ENCODE data around the gene TPP2.
A peak's percentile ranks its signal among the peaks of the same experiment; 100 is the strongest.

TPP2 gene

DNA sequence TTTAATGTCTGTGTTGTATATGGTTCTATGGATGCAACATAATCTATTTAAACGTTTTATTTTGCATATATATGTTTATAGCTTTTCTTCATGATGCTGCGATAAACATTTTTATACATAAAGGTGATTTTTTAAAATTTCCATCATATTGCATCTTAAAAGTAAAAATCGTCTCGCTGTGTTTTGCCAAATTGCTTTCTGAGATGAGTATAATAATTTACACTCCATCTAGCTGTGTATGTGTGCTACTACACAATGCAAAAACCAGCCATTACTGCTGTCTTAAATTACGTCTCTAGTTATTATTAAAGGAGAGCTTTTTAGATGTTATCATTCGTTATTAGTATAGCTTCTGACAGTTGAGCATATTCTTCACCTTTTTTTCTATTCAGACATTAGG lies 60.8 kb downstream of the TPP2 start:
- H3K4me1 Mint-ChIP-seq = no peaks in the 10 kb centered on the region
- no peaks in the 10 kb centered on the region for H3K27me3 Mint-ChIP-seq (ENCODE audit: low read depth)
- TF ChIP-seq CTCF (IDR thresholded peaks at IDR 0.05; ENCODE audit: unreplicated experiment in 3 of 3) = peak in 2 of 3 experiments; percentile 12 to 20
- no peak overlapping the region for H3K4me3 Mint-ChIP-seq
- no peak overlapping the region for H3K27ac Mint-ChIP-seq
- peaks cover 57% of the 10 kb centered on the region for H3K36me3 Mint-ChIP-seq (ENCODE audit: low read depth)
- H3K9me3 Mint-ChIP-seq = peaks cover 19% of the 10 kb centered on the region

GRCh38 chr13:102658660-102659059 lies 61.9 kb downstream of the TPP2 start:
- no peak overlapping the region for H3K27ac Mint-ChIP-seq

GRCh38 chr13:102659168-102659713 lies 62.5 kb downstream of the TPP2 start:
- no peak for TF ChIP-seq CTCF (IDR thresholded peaks at IDR 0.05; ENCODE audit: unreplicated experiment in 3 of 3)
- no peak overlapping the region for H3K27ac Mint-ChIP-seq
- no peak overlapping the region for H3K4me3 Mint-ChIP-seq
- peaks cover 19% of the 10 kb centered on the region for H3K9me3 Mint-ChIP-seq
- no peaks in the 10 kb centered on the region for H3K4me1 Mint-ChIP-seq
- H3K36me3 Mint-ChIP-seq (ENCODE audit: low read depth) = peaks cover 65% of the 10 kb centered on the region
- no peaks in the 10 kb centered on the region for H3K27me3 Mint-ChIP-seq (ENCODE audit: low read depth)

More at GRCh38 chr13:102658660-102659059, 61.9 kb downstream of the TPP2 start:
- no peak overlapping the region for H3K4me3 Mint-ChIP-seq
- H3K4me1 Mint-ChIP-seq = no peaks in the 10 kb centered on the region
- TF ChIP-seq CTCF (IDR thresholded peaks at IDR 0.05; ENCODE audit: unreplicated experiment in 3 of 3) = no peak
- H3K27me3 Mint-ChIP-seq (ENCODE audit: low read depth) = no peaks in the 10 kb centered on the region
- H3K9me3 Mint-ChIP-seq = peaks cover 19% of the 10 kb centered on the region
- H3K36me3 Mint-ChIP-seq (ENCODE audit: low read depth) = peaks cover 59% of the 10 kb centered on the region

- H3K27me3 Mint-ChIP-seq (ENCODE audit: low read depth) = no peaks in the 10 kb centered on the region
- TF ChIP-seq CTCF (IDR thresholded peaks at IDR 0.05; ENCODE audit: unreplicated experiment in 3 of 3) = no peak
- no peak overlapping the region for H3K27ac Mint-ChIP-seq
- H3K4me1 Mint-ChIP-seq = no peaks in the 10 kb centered on the region
- peaks cover 39% of the 10 kb centered on the region for H3K9me3 Mint-ChIP-seq
- peaks cover 96% of the 10 kb centered on the region for H3K36me3 Mint-ChIP-seq (ENCODE audit: low read depth)
- H3K4me3 Mint-ChIP-seq = no peak overlapping the region
Measured at GRCh38 chr13:102667023-102667422, 70.2 kb downstream of the TPP2 start.

DNA sequence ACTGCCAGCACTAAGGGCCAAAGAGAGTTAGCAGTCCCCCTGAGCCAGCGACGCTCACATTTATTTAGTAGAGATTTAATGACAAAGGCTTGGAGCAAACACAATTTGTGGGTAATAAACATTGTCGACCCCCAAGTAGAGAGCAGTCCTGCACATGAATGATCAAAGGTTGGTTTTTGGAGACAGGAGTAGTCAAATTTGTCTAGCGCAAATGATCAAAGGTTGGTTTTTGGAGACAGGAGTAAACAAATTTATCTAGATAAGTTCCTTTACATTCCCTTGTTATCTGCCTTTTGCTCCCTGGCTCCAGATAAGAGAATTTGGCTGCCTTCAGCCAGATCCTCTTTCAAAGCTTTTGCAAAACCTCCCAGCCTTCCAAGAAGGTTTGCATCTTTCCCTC lies 71.1 kb downstream of the TPP2 start:
- H3K27ac Mint-ChIP-seq = no peak overlapping the region
- no peaks in the 10 kb centered on the region for H3K4me1 Mint-ChIP-seq
- H3K4me3 Mint-ChIP-seq = no peak overlapping the region
- no peak for TF ChIP-seq CTCF (IDR thresholded peaks at IDR 0.05; ENCODE audit: unreplicated experiment in 3 of 3)
- H3K9me3 Mint-ChIP-seq = peaks cover 39% of the 10 kb centered on the region
- H3K27me3 Mint-ChIP-seq (ENCODE audit: low read depth) = no peaks in the 10 kb centered on the region
- H3K36me3 Mint-ChIP-seq (ENCODE audit: low read depth) = peaks cover 97% of the 10 kb centered on the region

- H3K27me3 Mint-ChIP-seq (ENCODE audit: low read depth) = no peaks in the 10 kb centered on the region
- no peak overlapping the region for H3K4me3 Mint-ChIP-seq
- TF ChIP-seq CTCF (IDR thresholded peaks at IDR 0.05; ENCODE audit: unreplicated experiment in 3 of 3) = no peak
- peaks cover 94% of the 10 kb centered on the region for H3K36me3 Mint-ChIP-seq (ENCODE audit: low read depth)
- H3K4me1 Mint-ChIP-seq = no peaks in the 10 kb centered on the region
- H3K9me3 Mint-ChIP-seq = peaks cover 39% of the 10 kb centered on the region
- no peak overlapping the region for H3K27ac Mint-ChIP-seq
Measured at GRCh38 chr13:102670130-102670529, 73.3 kb downstream of the TPP2 start.
